GM12891 (cell line): Measurements from ENCODE around the gene UBXN2A.
A peak's percentile ranks its signal among the peaks of the same experiment; 100 is the strongest.
"Not testable (repeated sequence)": the region's sequence is repeated elsewhere in the genome, so short reads cannot be mapped to it uniquely, and the experiment has no call there.

Source experiments
- DNase-seq: peaks from one replicate; pipeline ENCODE4 v3.0.0; 2011; ENCODE audit warnings: low spot score; ENCODE audit not compliant: insufficient read length
- FAIRE-seq: peaks from 2 replicates; lab custom pipeline; 2011; peaks lifted over from hg19 to GRCh38; lab: Jason Lieb, UNC
- PAX5 ChIP-seq: IDR thresholded peaks from 2 replicates; pipeline ENCODE4 v1.6.1; 2011; ENCODE audit warnings: low read length, moderate library complexity, mild to moderate bottlenecking; ENCODE audit not compliant: insufficient read depth, severe bottlenecking
- POLR2A ChIP-seq: IDR thresholded peaks from 2 replicates; pipeline ENCODE4 v1.6.1; 2011; ENCODE audit warnings: low read depth, low read length, control low read depth
- POLR2AphosphoS5 ChIP-seq: IDR thresholded peaks from 2 replicates; pipeline ENCODE4 v1.6.1; 2011; ENCODE audit warnings: low read depth, low read length, control low read depth
- POU2F2 ChIP-seq: IDR thresholded peaks from 2 replicates; pipeline ENCODE4 v1.6.1; 2011; ENCODE audit warnings: low read depth, mild to moderate bottlenecking, control low read depth, low read length, moderate library complexity
- SPI1 ChIP-seq: IDR thresholded peaks from 2 replicates; pipeline ENCODE4 v1.6.1; 2011; ENCODE audit warnings: low read depth, low read length, control low read depth
- TAF1 ChIP-seq: IDR thresholded peaks from 2 replicates; pipeline ENCODE4 v1.6.1; 2011; ENCODE audit warnings: low read depth, low read length, control low read depth

The UBXN2A gene

DNA sequence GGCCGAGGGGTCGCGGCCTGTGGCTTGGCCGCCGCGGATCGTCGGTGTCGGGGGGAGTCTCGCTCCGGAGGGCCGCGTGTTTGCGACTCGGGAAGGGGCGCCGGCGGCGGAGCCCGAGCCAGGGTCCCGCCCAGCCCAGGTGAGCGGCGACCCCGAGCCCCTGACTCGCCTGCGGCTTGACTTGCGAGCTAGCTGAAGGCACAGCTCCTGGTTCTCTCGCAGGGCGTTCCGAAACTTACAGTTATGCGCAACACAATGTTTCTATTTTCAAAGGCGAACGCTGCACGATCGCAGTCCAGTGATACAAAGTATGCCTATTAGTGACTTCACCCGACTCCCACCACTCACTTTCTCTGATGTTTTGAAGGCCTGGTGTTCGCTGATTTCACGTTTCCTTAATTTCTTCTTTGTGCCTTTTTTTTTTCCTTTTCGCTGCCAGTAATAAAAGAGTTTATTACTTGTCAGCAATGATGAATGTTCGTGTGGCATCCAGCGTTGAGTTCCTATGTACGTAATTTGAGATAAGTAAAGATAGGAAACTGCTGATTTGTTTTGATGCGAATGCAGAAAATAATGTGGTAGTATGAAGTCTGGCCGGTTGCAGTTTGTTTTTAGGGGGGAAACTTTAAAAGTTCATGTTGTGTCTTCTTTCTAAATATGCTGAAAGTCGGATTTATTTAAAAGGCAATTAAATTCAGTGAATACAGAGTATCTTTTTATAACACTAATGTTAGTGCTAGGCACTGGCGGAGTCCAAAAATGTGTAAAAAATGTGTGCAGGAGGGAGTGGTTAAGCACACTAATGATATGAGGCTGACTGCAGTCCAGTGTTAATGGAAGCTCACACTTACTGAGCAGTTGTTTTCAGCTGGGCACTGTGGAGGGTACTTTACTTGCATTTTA lies 706 bp downstream of the UBXN2A start:
- FAIRE-seq, result no peak
- TF ChIP-seq SPI1, result no peak
- no peak for TF ChIP-seq POLR2AphosphoS5
- TF ChIP-seq TAF1, result no peak
- TF ChIP-seq POU2F2, result no peak
- no peak for TF ChIP-seq POLR2A
- TF ChIP-seq PAX5, result no peak
- no peak for DNase-seq

DNA sequence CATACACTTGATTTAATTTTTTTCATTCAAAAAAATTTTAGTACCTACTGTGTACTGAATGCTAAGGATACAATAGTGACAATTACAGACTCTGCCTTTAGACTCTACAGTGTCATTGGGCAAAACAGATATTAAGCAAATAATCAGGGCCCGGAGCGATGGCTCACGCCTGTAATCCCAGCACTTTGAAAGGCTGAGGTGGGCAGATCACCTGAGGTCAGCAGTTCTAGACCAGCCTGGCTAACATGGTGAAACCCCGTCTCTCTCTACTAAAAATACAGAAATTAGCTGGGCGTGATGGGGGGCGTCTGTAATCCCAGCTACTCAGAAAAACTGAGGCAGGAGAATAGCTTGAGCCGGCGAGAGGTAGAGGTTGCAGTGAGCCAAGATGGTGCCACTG lies 1.4 kb downstream of the UBXN2A start:
- FAIRE-seq, result no peak
- TF ChIP-seq PAX5 (no peak), TAF1 (no peak), POU2F2 (no peak), POLR2AphosphoS5 (no peak), SPI1 (no peak), POLR2A (no peak)
- no peak for DNase-seq

DNA sequence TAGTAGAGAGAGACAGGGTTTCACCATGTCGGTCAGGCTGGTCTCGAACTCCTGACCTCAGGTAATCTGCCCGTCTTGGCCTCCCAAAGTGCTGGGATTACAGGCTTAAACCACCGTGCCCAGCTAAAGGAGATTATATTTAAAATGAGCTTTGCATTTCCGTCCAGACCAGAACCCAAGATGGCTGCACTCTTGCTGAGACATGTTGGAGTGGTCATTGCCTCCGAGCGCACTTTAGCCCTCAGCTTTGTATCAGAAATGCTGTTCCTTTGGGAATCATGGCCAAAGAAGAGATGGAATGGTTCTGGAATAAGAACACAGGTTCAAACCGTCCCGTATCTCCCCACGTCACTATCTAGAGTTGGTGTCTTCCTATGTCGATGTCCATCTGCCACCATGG lies 3.4 kb downstream of the UBXN2A start:
- no peak for DNase-seq
- TF ChIP-seq PAX5 (no peak), POLR2AphosphoS5 (no peak), TAF1 (no peak), POLR2A (no peak)
- no peak for FAIRE-seq

DNA sequence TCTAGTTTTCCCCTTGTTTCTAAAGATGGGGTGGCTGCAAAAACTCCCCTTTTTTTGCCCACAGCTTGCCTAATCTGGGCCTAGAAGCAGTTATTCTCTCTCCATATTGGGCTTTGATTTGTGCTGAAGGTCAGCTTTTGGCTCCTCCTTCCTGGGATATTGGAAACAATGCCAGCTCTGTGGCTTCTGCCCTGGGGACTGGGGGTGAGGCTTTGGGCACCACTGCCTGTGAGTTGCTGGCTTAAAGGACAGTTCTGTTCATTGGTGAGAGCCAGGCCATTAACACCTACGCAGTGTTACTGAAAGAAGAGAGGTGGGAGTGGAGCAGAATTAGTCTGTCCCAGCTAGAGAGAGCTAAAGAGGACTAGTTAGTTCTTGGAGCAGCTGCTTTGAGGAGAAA lies 4.3 kb downstream of the UBXN2A start:
- TF ChIP-seq POLR2AphosphoS5 (no peak), POU2F2 (no peak), TAF1 (no peak), SPI1 (no peak), POLR2A (no peak)
- DNase-seq, result no peak
- no peak for FAIRE-seq

DNA sequence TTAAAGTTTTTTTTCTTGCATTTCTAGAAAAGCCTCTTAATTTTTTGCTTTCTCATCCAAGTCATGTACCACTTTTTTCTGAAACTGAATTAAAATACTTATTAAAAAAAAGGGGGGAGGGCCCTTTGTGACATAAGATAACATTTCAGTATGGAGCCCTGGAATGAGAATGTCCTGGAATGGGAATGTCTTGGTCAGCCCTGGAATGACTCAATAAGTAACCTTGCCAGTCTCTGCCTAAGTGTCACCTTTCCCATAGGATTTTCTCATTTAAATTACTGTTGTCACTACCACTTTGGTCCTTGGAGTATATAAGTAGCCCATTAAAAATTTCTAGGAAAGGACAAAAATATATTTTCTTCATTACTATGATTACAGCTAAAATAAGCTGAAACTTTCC lies 4.7 kb downstream of the UBXN2A start:
- FAIRE-seq, result no peak
- no peak for TF ChIP-seq POLR2A
- no peak for TF ChIP-seq POU2F2
- TF ChIP-seq POLR2AphosphoS5, result no peak
- TF ChIP-seq TAF1, result no peak
- TF ChIP-seq PAX5, result no peak
- TF ChIP-seq SPI1, result no peak
- no peak for DNase-seq

DNA sequence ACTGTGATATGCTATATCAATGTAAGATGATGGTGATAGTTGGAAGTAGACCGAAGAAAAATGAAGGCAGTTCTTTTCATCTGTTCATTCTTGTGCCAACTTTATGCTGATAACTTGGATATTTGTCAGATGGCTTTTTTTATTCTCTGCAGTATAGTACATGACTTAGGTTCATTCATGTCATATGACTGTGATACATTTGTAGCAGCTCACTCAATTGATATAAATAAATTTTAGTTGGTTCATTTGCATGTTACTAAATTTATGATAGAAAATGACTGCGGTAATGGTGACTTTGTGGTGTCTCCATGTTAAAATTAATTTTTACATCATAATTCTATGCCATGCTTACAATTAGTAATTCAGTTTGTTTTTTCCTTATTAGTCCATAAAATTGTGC lies 7.1 kb downstream of the UBXN2A start:
- FAIRE-seq, result no peak
- TF ChIP-seq PAX5, result no peak
- no peak for TF ChIP-seq TAF1
- no peak for DNase-seq

DNA sequence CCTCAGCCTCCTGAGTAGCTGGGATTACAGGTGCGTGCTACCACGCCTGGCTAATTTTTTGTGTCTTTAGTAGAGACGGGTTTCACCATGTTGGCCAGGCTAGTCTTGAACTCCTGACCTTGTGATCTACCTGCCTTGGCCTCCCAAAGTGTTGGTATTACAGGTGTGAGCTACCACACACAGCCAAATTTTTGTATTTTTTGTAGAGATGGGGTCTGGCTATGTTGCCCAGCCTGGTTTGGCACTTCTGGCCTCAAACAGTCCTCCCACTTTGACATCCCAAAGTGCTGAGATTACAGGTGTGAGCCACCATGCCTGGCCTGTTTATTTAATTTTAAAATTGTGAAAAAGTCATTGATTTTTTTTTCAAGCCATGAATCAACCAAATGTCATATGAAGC lies 12.3 kb downstream of the UBXN2A start:
- not testable (repeated sequence) for DNase-seq, FAIRE-seq

DNA sequence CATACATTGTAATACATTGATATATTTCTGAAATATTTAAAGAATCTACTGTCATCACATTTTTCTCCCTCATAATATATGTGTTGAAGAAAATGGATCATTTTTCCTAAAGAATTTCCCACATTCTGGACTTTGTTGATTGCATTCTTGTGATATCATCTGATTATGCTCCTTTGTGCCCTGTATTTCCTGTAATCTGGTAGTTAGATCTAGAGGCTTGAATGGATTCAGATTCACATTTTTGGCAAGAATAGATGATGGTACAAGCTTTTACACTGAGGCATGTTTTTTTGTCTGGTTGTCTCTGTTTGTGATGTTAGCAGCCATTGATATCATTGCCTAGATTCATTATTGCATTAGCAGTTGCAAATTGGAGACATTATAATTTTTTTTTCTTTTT lies 13.4 kb downstream of the UBXN2A start:
- no peak for TF ChIP-seq TAF1
- FAIRE-seq (no peak), DNase-seq (no peak)

DNA sequence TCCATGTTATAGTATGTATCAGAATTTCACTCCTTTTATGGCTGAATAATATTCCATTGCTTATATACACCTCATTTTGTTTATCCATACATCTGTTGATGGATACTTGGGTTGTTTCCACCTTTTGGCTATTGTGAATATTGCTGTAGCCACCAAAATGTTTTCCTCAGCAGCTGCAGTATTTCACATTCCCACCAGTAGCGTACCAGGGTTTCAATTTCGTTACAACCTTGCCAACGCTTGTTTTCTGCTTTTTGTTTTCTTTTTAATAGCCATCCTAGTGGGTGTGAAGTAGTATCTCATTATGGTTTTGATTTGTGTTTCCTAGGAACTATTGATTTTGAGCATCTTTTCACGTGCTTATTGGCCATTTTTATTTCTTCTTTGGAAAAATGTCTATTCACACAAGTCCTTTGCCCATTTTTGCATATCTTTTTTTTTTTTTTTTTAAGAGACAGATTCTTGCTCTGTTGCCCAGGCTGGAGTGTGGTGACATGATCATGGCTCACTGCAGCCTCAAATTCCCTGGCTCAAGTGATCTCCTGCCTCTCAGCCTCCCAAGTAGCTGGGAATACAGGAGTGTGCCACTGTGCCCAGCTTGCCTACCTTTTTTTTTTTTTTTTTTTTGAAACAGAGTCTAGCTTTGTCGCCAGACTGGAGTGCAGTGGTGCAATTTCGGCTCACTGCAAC lies 14.2 kb downstream of the UBXN2A start:
- no peak for DNase-seq
- TF ChIP-seq POU2F2 (no peak), POLR2A (no peak), PAX5 (no peak)
- FAIRE-seq, result peak; percentile 85

DNA sequence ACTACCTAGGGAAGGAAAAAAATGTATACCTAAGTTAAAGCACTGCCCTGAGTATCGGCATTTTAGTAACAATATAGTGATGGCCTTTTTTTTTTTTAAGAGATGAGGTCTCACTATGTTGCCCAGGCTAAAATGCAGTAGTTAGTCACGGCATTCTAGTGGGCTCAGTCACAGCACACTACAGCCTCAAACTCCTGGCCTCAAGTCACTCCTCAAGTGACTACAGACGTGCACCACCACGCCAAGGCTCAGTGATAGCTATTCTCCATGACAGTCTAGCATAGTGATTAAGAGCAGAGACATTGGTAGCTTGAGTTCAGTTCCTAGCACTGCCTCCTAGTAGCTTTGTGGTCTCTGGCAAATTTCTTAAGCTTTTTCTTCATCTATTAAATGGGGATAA lies 27.6 kb downstream of the UBXN2A start:
- FAIRE-seq, result no peak
- TF ChIP-seq POLR2A (no peak), TAF1 (no peak), PAX5 (no peak), POU2F2 (no peak), POLR2AphosphoS5 (no peak), SPI1 (no peak)
- DNase-seq, result no peak

DNA sequence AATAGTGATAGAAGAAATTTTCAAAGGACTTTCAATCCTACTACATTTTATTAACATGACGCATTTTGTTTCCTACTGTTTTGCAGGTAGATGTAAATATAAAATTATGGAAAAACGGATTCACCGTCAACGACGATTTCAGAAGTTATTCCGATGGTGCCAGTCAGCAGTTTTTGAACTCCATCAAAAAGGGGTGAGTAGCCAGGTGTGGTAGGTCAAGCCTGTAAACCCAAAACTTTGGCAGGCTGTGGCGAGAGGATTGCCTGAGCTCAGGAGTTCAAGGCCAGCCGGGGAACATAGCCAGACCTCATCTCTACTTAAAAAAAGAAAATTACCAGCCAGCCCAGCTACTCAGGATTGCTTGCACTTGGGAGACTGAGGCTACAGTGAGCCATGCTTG lies 36.6 kb downstream of the UBXN2A start:
- TF ChIP-seq POLR2AphosphoS5, result no peak
- TF ChIP-seq TAF1, result no peak
- TF ChIP-seq SPI1, result no peak
- TF ChIP-seq PAX5, result no peak
- TF ChIP-seq POU2F2, result no peak
- no peak for TF ChIP-seq POLR2A
- DNase-seq (no peak), FAIRE-seq (no peak)
